Psoas muscle (tissue), 8 donors: ENCODE data around the gene CEP85L. TPM values are rescaled to one million over a fixed set of nuclear protein-coding genes. Genes with fewer than 3 reads are reported as not detected.

Experiments used
- ATAC-seq, 4 donors: fragments of 200-7000 bp; cut with Tn5 transposase; one replicate each; pipeline ENCODE4 v1.9.1; 2020; ENCODE audit warnings: moderate library complexity in 3 of 4, mild to moderate bottlenecking in 2 of 4
- DNase-seq, 2 donors: peaks; one replicate each; pipeline ENCODE4 v3.0.0-alpha.2; 2020
- H3K27ac ChIP-seq: fragments of 200-600 bp; one replicate; pipeline ENCODE4 v1.8.0; 2022
- H3K27me3 ChIP-seq, 3 donors: fragments of 200-600 bp in 1 of 3; one replicate each; pipeline versions ENCODE4 v1.6.1 to v1.8.0; 2013 to 2022; ENCODE audit warnings: low read length in 2 of 3, mild to moderate bottlenecking in 2 of 3, moderate library complexity in 1 of 3; ENCODE audit not compliant: insufficient read depth in 3 of 3
- H3K36me3 ChIP-seq, 2 donors: fragments of 200-600 bp in 1 of 2; one replicate each; pipeline versions ENCODE4 v1.6.1 to v1.8.0; 2013 to 2022; ENCODE audit warnings: low read depth in 1 of 2, mild to moderate bottlenecking in 1 of 2, moderate library complexity in 1 of 2; ENCODE audit not compliant: insufficient read depth in 1 of 2
- H3K4me1 ChIP-seq: fragments of 200-600 bp; one replicate; pipeline ENCODE4 v1.8.0; 2022
- H3K4me3 ChIP-seq: fragments of 200-600 bp; one replicate; pipeline ENCODE4 v1.8.0; 2022; ENCODE audit warnings: mild to moderate bottlenecking
- H3K9me3 ChIP-seq: fragments of 200-600 bp; one replicate; pipeline ENCODE4 v1.8.0; 2022
- CTCF ChIP-seq: fragments of 200-600 bp; IDR thresholded peaks from one replicate; pipeline ENCODE4 v1.8.0; 2022; ENCODE audit warnings: antibody characterized with exemption
- WGBS, 3 donors: extraction: QIAGEN DNeasy Blood & Tissue Kit; methylation state at CpG; one replicate each; pipeline versions ENCODE4 v1.1.6 to v1.1.7; 2013; 5-methylcytosine and 5-hydroxymethylcytosine counted together
- intact Hi-C, 2 donors: fragments of 100-400 bp; cut with DNase I; formaldehyde crosslinking; loops; one replicate each; pipeline versions ENCODE4 v1.11.0 to v1.14.2; 2022
- polyA plus RNA-seq, 3 donors: library from polyadenylated mRNA; stranded (reverse); fragments of 200-250 nt; gene quantifications; one replicate each; pipeline ENCODE4 v1.2.3, GENCODE V29; 2013
- total RNA-seq, 4 donors: library from RNA; stranded (reverse); fragmentation: NEBNext Ultra II Directional in 2 of 4; extraction: Animal tissue kit (Norgen Biotek cat#: 25700) in 2 of 4; gene quantifications; one replicate each; pipeline versions ENCODE4 v1.2.1 to v1.2.4, GENCODE V29; 2021 to 2023
- donor health status: healthy with polysubstance abuse.
- donor health status: DM: no; HTN: no; CAD: no; lungs with moderate emphysema.
- donor health status: Bipolar disorder and iron deficiency.
- donor health status: healthy.
- donor health status: DM: yes; HTN: yes; CAD: no.
- donor health status: DM: no; HTN: no; CAD: no.
- donor health status: DM: no; HTN: no; CAD: no.
- donor health status: DM: yes; HTN: yes; CAD: no.

Gene CEP85L
- total and polyA plus RNA-seq, 7 donors = 2.3 to 25.1 (median 18.9) TPM

- ATAC-seq (no peak), DNase-seq (no peak)
- 89 to 99% (median 89%) methylated on average over 3 of the region's 3 CpGs for WGBS, 3 donors
- H3K27ac ChIP-seq = no peak overlapping the region
- intact Hi-C loops = loop anchor here in 1 of 2 donors (5.0 kb wide), 1 partner anchor 141 kb away; no protein-coding TSS in a partner anchor
- no peaks in the 10 kb centered on the region for H3K27me3 ChIP-seq
- H3K4me3 ChIP-seq = no peak overlapping the region
- TF ChIP-seq CTCF = no peak
- peaks cover 0 to 10% of the 10 kb centered on the region in 2 donors for H3K36me3 ChIP-seq
- H3K9me3 ChIP-seq = peaks cover 5% of the 10 kb centered on the region
- H3K4me1 ChIP-seq = peaks cover 39% of the 10 kb centered on the region
These were observed 15.3 kb downstream of the CEP85L start for GRCh38 chr6:118635909-118636735.

GRCh38 chr6:118632359-118632758, 19.0 kb downstream of the CEP85L start:
- H3K9me3 ChIP-seq = peaks cover 5% of the 10 kb centered on the region
- TF ChIP-seq CTCF = no peak
- no peaks in the 10 kb centered on the region for H3K27me3 ChIP-seq
- ATAC-seq (no peak), DNase-seq (no peak)
- H3K4me3 ChIP-seq = no peak overlapping the region
- H3K36me3 ChIP-seq = peaks cover 0 to 10% of the 10 kb centered on the region in 2 donors
- whole genome bisulfite sequencing, 3 donors = 94 to 96% (median 95%) methylated on average over 2 of the region's 2 CpGs
- H3K27ac ChIP-seq = no peak overlapping the region
- intact Hi-C loops = no loop called here
- peaks cover 29% of the 10 kb centered on the region for H3K4me1 ChIP-seq

GRCh38 chr6:118630923-118631322, 20.5 kb downstream of the CEP85L start:
- TF ChIP-seq CTCF = no peak
- 82 to 100% (median 93%) methylated on average over 1 of the region's 1 CpG for WGBS, 3 donors
- Histone ChIP-seq H3K9me3 (no peaks in the 10 kb centered on the region), H3K27ac (no peak overlapping the region), H3K27me3 (no peaks in the 10 kb centered on the region), H3K4me1 (peaks cover 32% of the 10 kb centered on the region), H3K36me3 (peaks cover 0 to 10% of the 10 kb centered on the region in 2 donors), H3K4me3 (no peak overlapping the region)
- intact Hi-C loops = no loop called here
- DNase-seq (no peak), ATAC-seq (no peak)

- intact Hi-C loops = no loop called here
- 62 to 74% (median 73%) methylated on average over 1 of the region's 1 CpG for WGBS, 3 donors
- ATAC-seq = no peak
These were observed 21.3 kb downstream of the CEP85L start for GRCh38 chr6:118630067-118630466.

More at GRCh38 chr6:118630067-118630466, 21.3 kb downstream of the CEP85L start:
- H3K4me3 ChIP-seq = no peak overlapping the region
- H3K27me3 ChIP-seq = no peaks in the 10 kb centered on the region
- DNase-seq = no peak
- no peaks in the 10 kb centered on the region for H3K9me3 ChIP-seq
- no peak overlapping the region for H3K27ac ChIP-seq
- no peak for TF ChIP-seq CTCF
- peaks cover 0 to 10% of the 10 kb centered on the region in 2 donors for H3K36me3 ChIP-seq
- peaks cover 32% of the 10 kb centered on the region for H3K4me1 ChIP-seq
